GM12864 (cell line): Measurements from ENCODE around the gene ASIC2.

Source experiments
- DNase-seq: peaks from one replicate; pipeline ENCODE4 v3.0.0-alpha.2; 2011; ENCODE audit warnings: low read depth
- H3K4me3 ChIP-seq: 2 replicates; pipeline ENCODE4 v1.5.1; 2011; ENCODE audit warnings: mild to moderate bottlenecking, low read depth, low read length, control low read depth
- TF ChIP-seq, protein P1 (sequence below): IDR thresholded peaks from 2 replicates; pipeline ENCODE4 v1.5.1; 2011; ENCODE audit warnings: low read depth, mild to moderate bottlenecking, moderate library complexity, low read length, control low read depth, inconsistent platforms; ENCODE audit errors: missing control alignments

Gene ASIC2

DNA sequence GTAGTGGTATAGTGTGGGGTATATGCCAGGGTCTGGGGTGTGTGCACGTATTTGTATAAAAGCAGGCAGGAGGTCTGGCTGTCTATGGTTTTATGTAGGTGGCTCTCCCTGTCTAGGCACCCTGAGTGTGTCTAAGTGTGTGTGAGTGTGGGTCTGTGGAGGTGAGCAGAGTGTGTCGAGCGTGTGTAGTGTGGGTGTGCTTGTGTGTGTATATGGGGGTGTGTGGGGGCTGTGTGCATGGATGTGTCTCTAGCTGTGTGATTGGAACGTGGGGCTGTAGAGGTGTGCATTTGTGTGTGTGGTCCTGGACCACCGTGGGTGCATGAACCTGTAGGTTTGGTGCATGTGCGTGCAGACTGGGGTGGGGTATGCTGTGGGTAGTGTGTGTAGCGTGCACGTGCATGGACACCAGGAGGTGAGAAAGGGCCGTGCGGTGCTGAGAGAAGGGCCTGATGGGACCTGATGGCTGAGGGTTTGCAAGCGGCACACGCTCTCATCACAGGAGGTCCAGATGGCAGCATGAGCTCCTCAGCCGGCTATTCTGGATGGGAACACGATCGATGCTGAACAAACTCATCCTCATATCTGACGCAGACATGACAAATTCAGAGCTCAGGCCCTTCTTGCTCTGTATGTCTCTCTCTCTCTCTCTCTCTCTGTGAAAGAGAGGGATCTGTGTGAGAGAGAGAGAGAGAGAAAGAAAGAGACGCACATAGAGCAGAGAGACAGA is 273.8 kb downstream of the ASIC2 start:
- H3K4me3 ChIP-seq: no peak overlapping the region
- TF ChIP-seq, protein P1, sequence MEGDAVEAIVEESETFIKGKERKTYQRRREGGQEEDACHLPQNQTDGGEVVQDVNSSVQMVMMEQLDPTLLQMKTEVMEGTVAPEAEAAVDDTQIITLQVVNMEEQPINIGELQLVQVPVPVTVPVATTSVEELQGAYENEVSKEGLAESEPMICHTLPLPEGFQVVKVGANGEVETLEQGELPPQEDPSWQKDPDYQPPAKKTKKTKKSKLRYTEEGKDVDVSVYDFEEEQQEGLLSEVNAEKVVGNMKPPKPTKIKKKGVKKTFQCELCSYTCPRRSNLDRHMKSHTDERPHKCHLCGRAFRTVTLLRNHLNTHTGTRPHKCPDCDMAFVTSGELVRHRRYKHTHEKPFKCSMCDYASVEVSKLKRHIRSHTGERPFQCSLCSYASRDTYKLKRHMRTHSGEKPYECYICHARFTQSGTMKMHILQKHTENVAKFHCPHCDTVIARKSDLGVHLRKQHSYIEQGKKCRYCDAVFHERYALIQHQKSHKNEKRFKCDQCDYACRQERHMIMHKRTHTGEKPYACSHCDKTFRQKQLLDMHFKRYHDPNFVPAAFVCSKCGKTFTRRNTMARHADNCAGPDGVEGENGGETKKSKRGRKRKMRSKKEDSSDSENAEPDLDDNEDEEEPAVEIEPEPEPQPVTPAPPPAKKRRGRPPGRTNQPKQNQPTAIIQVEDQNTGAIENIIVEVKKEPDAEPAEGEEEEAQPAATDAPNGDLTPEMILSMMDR: no peak
- no peak for DNase-seq

DNA sequence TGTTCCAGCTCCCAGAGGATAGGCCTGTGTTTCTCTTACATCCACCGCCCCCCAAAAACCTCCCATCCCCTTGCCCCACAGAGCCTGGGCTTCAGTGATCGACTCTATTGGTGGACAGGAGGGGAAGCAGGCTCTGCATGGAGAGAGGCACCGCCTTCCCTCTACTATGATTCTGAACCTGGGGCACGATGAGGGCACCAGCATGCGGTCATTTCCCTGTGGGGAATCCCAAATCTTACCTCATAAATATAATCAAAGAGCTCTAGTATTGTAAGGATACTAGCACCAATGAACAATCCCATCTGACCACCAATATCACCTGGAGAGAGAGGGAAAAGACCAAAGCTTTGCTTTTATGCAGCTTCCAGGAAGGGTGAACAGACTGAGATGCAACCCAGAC is 275.7 kb downstream of the ASIC2 start:
- no peak overlapping the region for H3K4me3 ChIP-seq
- TF ChIP-seq, protein P1: no peak
- DNase-seq: no peak

DNA sequence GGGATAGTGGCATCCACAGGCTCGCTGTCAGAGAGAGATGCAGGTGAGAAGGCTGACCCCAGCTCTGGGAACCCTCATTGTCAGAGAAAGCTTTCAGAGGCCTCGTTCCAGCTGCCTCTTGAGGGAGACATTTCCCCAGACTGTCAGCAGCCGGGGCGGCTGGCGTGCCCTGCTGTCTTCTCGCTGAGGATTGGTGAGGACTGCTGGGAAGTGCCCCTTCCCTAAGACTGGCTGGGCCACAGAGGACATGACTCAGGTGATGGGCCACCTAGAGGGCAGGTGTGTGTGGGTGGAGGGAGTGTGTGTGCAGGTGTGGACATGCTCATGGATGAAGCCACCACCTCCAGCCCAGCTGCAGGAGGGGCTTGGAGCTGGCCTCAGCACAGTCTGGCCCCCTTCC is 276.2 kb downstream of the ASIC2 start:
- no peak for DNase-seq
- TF ChIP-seq, protein P1: no peak
- H3K4me3 ChIP-seq: no peak overlapping the region

DNA sequence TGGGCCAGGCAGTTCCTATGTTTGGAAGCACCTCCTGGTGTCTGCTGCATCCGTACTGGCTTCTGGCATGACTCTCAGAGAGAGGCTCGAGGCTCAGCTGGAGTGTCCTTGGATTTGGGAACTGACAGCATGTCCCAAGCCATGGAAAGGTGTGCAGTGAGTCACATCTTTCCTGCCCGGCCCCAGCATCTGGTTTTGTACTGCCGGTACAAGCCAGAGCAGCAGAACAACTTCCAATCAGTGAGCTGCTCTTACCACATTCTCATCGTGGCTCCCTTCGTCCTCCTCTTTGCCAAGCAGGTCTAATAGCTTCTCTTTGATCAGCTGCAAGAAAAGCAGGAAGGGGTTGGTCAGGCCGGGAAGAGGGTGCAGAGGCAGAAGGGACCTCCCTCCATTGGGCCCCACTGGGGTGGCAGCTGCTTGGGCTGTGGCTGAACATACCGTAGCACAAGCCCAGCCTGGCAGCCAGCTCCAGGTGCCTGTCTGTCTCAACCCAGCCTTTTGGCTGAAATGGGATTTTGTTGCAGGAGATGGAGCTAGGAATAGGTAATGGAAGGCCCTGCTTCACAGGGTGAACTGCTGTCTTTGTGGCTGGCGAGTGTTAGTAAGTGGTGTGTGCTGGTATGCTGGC is 277.3 kb downstream of the ASIC2 start:
- H3K4me3 ChIP-seq: no peak overlapping the region
- DNase-seq: no peak
- TF ChIP-seq, protein P1: no peak

DNA sequence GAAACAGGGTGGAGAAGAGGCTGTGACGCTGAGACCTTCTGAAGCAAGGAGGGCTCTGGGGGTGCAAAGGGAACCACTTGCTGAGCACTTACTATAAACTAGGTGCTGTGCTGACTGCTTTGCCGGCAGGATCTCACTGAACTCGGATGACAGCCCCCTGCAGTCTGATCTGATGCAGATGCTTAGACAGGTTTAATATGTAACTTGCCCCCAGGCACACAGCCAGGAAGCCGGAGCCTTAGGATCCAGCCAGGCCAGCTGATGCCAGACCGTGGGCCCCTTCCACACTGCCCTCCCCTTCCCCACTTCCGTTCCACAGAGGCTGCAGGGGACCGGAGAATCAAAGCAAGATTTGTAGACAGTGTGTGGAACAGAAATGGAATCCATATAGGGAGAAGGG is 278.3 kb downstream of the ASIC2 start:
- no peak overlapping the region for H3K4me3 ChIP-seq
- TF ChIP-seq, protein P1: no peak
- no peak for DNase-seq

DNA sequence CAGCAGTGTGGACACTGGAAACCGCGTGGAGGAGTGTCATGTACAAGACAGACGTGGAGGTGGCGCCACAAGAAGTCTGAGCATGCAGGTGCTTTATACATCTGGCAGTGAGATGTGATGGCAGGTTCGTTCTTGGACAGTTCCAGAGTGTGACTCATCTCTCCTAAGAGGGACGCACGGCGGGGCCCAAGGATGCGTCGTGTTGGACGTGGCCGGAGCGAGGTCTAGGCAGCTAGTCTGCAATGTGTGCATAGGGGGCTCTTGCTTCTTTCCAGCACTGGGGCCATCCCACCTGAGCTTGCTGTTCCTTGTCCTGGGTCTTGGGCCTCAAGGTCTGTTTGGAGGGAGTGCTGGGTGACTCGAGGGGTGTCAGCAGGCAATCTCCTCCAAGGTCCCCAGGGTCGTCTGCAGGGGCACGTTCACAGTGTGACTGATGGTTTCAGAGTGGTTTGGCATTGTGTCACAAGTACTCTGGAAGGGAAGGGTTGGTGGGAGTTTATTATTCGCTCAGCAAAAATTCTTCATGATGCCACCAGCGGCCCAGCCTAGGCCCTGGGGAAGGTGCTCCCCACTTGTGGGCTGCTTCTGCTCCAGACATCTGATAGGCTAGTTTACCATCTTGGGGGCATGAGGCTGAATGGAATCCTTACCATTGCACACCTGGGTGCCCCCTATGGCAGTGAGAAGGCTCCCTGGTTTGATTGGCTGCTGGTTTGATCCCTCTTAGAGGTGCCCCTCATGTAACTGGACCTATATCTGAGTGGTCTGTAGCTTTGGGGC is 279.3 kb downstream of the ASIC2 start:
- TF ChIP-seq, protein P1: no peak
- H3K4me3 ChIP-seq: no peak overlapping the region
- DNase-seq: no peak
